HEK293 (cell line): ENCODE measurements around the gene HYOU1.
A peak's percentile ranks its signal among the peaks of the same experiment; 100 is the strongest.

Source experiments
- EGR2 ChIP-seq: fragments of 450-650 bp; formaldehyde crosslinking; IDR thresholded peaks from 2 replicates; pipeline ENCODE4 v1.5.1; 2016; ENCODE audit warnings: low read depth, missing biosample characterization, missing genetic modification characterization
- GLI4 ChIP-seq: fragments of 450-650 bp; formaldehyde crosslinking; IDR thresholded peaks from 2 replicates; pipeline ENCODE4 v1.5.1; 2016; ENCODE audit warnings: missing biosample characterization, missing genetic modification characterization
- HIC1 ChIP-seq: fragments of 450-650 bp; formaldehyde crosslinking; IDR thresholded peaks from 2 replicates; pipeline ENCODE4 v1.5.1; 2016; ENCODE audit warnings: missing biosample characterization, missing genetic modification characterization
- KLF16 ChIP-seq: fragments of 450-650 bp; formaldehyde crosslinking; IDR thresholded peaks from 2 replicates; pipeline ENCODE4 v1.5.1; 2017; ENCODE audit warnings: missing biosample characterization, missing genetic modification characterization
- OSR2 ChIP-seq: fragments of 450-650 bp; formaldehyde crosslinking; IDR thresholded peaks from 2 replicates; pipeline ENCODE4 v1.5.1; 2016; ENCODE audit warnings: missing biosample characterization, missing genetic modification characterization
- TCF7L2 ChIP-seq: IDR thresholded peaks from 2 replicates; pipeline ENCODE4 v1.6.1; 2011; ENCODE audit warnings: low read depth, mild to moderate bottlenecking, inconsistent platforms, low read length, moderate library complexity, borderline replicate concordance
- YY2 ChIP-seq: fragments of 450-650 bp; formaldehyde crosslinking; IDR thresholded peaks from 2 replicates; pipeline ENCODE4 v1.5.1; 2016; ENCODE audit warnings: missing biosample characterization, missing genetic modification characterization
- ZIC2 ChIP-seq: fragments of 450-650 bp; formaldehyde crosslinking; IDR thresholded peaks from 2 replicates; pipeline ENCODE4 v1.5.1; 2016; ENCODE audit warnings: missing biosample characterization, missing genetic modification characterization
- ZNF169 ChIP-seq: fragments of 450-650 bp; formaldehyde crosslinking; IDR thresholded peaks from 2 replicates; pipeline ENCODE4 v1.5.1; 2016; ENCODE audit warnings: missing biosample characterization, missing genetic modification characterization
- ZNF24 ChIP-seq: fragments of 450-650 bp; formaldehyde crosslinking; IDR thresholded peaks from 2 replicates; pipeline ENCODE4 v1.5.1; 2016; ENCODE audit warnings: missing biosample characterization, missing genetic modification characterization
- ZNF335 ChIP-seq: fragments of 450-650 bp; formaldehyde crosslinking; conservative IDR thresholded peaks from 2 replicates; pipeline ENCODE4 v1.5.1; 2016; ENCODE audit warnings: missing biosample characterization, missing genetic modification characterization
- ZNF366 ChIP-seq: fragments of 450-650 bp; formaldehyde crosslinking; conservative IDR thresholded peaks from 2 replicates; pipeline ENCODE4 v1.5.1; 2016; ENCODE audit warnings: missing biosample characterization, missing genetic modification characterization
- ZNF394 ChIP-seq: fragments of 450-650 bp; formaldehyde crosslinking; IDR thresholded peaks from 2 replicates; pipeline ENCODE4 v1.5.1; 2016; ENCODE audit warnings: missing biosample characterization, missing genetic modification characterization, mild to moderate bottlenecking, moderate library complexity, borderline replicate concordance
- ZNF398 ChIP-seq: fragments of 450-650 bp; formaldehyde crosslinking; IDR thresholded peaks from 2 replicates; pipeline ENCODE4 v1.5.1; 2017; ENCODE audit warnings: missing biosample characterization, missing genetic modification characterization
- ZNF530 ChIP-seq: fragments of 450-650 bp; formaldehyde crosslinking; IDR thresholded peaks from 2 replicates; pipeline ENCODE4 v1.5.1; 2016; ENCODE audit warnings: low read depth, missing biosample characterization, missing genetic modification characterization
- ZNF549 ChIP-seq: fragments of 450-650 bp; IDR thresholded peaks from 2 replicates; pipeline ENCODE4 v1.5.1; 2018; ENCODE audit warnings: missing biosample characterization, missing genetic modification characterization, mild to moderate bottlenecking, inconsistent platforms, moderate library complexity
- ZNF555 ChIP-seq: fragments of 450-650 bp; formaldehyde crosslinking; conservative IDR thresholded peaks from 2 replicates; pipeline ENCODE4 v1.5.1; 2017; ENCODE audit warnings: missing biosample characterization, mild to moderate bottlenecking, missing genetic modification characterization, inconsistent platforms
- ZNF558 ChIP-seq: fragments of 450-650 bp; formaldehyde crosslinking; IDR thresholded peaks from 2 replicates; pipeline ENCODE4 v1.5.1; 2016; ENCODE audit warnings: missing biosample characterization, missing genetic modification characterization
- ZNF596 ChIP-seq: fragments of 450-650 bp; IDR thresholded peaks from 2 replicates; pipeline ENCODE4 v1.5.0; 2018; ENCODE audit warnings: missing biosample characterization, mild to moderate bottlenecking, missing genetic modification characterization, moderate library complexity
- ZNF645 ChIP-seq: fragments of 450-650 bp; formaldehyde crosslinking; IDR thresholded peaks from 2 replicates; pipeline ENCODE4; 2016; ENCODE audit warnings: missing biosample characterization, missing genetic modification characterization
- ZNF670 ChIP-seq: fragments of 450-650 bp; formaldehyde crosslinking; IDR thresholded peaks from 2 replicates; pipeline ENCODE4 v1.5.1; 2016; ENCODE audit warnings: missing biosample characterization, missing genetic modification characterization, low read depth
- ZNF707 ChIP-seq: fragments of 450-650 bp; formaldehyde crosslinking; IDR thresholded peaks from 2 replicates; pipeline ENCODE4 v1.5.1; 2016; ENCODE audit warnings: missing biosample characterization, missing genetic modification characterization
- ZNF785 ChIP-seq: fragments of 450-650 bp; formaldehyde crosslinking; IDR thresholded peaks from 2 replicates; pipeline ENCODE4 v1.5.1; 2016; ENCODE audit warnings: missing biosample characterization, missing genetic modification characterization
- ZNF837 ChIP-seq: fragments of 450-650 bp; formaldehyde crosslinking; IDR thresholded peaks from 2 replicates; pipeline ENCODE4 v1.5.1; 2016; ENCODE audit warnings: missing biosample characterization, missing genetic modification characterization
- ZNF843 ChIP-seq: fragments of 450-650 bp; formaldehyde crosslinking; IDR thresholded peaks from 2 replicates; pipeline ENCODE4 v1.5.1; 2016; ENCODE audit warnings: missing biosample characterization, missing genetic modification characterization
- ZSCAN23 ChIP-seq: fragments of 450-650 bp; formaldehyde crosslinking; IDR thresholded peaks from 2 replicates; pipeline ENCODE4 v1.5.1; 2016; ENCODE audit warnings: missing biosample characterization, missing genetic modification characterization
- TF ChIP-seq, protein P1 (sequence below): fragments of 450-650 bp; formaldehyde crosslinking; IDR thresholded peaks from 2 replicates; pipeline ENCODE4 v1.5.1; 2017; ENCODE audit warnings: missing biosample characterization, missing genetic modification characterization
- TF ChIP-seq, protein P2 (sequence below): fragments of 450-650 bp; formaldehyde crosslinking; IDR thresholded peaks from 2 replicates; pipeline ENCODE4 v1.5.1; 2016; ENCODE audit warnings: missing biosample characterization, missing genetic modification characterization, borderline replicate concordance

The HYOU1 gene

DNA sequence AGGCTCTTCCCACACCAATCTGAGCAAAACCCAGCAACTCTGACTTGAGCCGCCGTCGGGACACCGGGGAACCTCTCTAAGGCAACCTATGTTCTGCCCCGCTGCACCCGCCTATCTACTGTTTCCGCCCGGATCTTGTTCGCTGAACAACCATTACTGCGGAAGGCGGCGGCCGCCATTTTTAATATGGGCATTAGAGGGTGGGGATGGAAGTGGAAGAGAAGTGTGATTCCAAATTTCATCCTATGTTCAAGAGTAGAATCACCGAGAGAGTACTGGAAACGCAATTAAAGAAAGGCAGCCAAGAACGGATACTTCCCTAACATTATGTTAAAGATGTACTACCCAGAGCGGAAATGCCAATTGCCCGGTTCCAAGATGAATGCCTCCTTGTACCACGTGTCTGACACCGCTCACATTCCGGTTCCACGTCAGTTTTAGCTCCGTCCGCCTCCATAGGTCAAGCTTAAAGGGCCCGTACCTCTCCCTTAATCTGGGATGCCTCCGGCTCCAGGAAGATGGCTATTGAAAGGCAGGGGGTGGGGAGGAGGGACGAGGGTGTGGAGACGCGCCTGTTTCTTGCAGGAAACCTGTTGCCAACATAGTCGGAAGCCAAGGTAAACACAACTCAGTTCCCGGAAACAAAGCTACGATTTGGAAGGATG lies 44.9 kb upstream of the HYOU1 start, which contains the start of gene DPAGT1 (continued):
- TF ChIP-seq YY2 (tag by site-specific recombination), result peak; percentile 90
- 0 out of 2 replicates have a peak, but pooled peaks have one; percentile 52 for TF ChIP-seq ZNF394 (tag by site-specific recombination)
- no peak for TF ChIP-seq ZNF169 (tag by site-specific recombination)
- no peak for TF ChIP-seq ZNF707 (tag by site-specific recombination)
- TF ChIP-seq, protein P1, sequence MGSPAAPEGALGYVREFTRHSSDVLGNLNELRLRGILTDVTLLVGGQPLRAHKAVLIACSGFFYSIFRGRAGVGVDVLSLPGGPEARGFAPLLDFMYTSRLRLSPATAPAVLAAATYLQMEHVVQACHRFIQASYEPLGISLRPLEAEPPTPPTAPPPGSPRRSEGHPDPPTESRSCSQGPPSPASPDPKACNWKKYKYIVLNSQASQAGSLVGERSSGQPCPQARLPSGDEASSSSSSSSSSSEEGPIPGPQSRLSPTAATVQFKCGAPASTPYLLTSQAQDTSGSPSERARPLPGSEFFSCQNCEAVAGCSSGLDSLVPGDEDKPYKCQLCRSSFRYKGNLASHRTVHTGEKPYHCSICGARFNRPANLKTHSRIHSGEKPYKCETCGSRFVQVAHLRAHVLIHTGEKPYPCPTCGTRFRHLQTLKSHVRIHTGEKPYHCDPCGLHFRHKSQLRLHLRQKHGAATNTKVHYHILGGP (tag by site-specific recombination), result no peak
- no peak for TF ChIP-seq OSR2
- TF ChIP-seq ZNF670, result no peak
- TF ChIP-seq EGR2, result peak; percentile 59; the same call in 1 of the 2 replicates
- TF ChIP-seq GLI4 (tag by site-specific recombination), result no peak
- peak; percentile 22; the same call in 1 of the 2 replicates for TF ChIP-seq ZNF843 (tag by site-specific recombination)
- peak; percentile 89; the same call in 1 of the 2 replicates for TF ChIP-seq ZNF335 (tag by site-specific recombination)
- no peak for TF ChIP-seq ZSCAN23 (tag by site-specific recombination)
- no peak for TF ChIP-seq ZNF837
- no peak for TF ChIP-seq ZNF24
- no peak for TF ChIP-seq ZNF785
- TF ChIP-seq KLF16 (tag by site-specific recombination), result peak; percentile 57; the same call in 1 of the 2 replicates
- no peak for TF ChIP-seq ZNF596 (tag by site-specific recombination)
- TF ChIP-seq ZNF558, result no peak
- no peak for TF ChIP-seq HIC1
- TF ChIP-seq ZNF549, result no peak
- peak; percentile 46; the same call in 1 of the 2 replicates for TF ChIP-seq ZNF366 (tag by site-specific recombination)
- TF ChIP-seq ZIC2 (tag by site-specific recombination), result no peak
- TF ChIP-seq, protein P2, sequence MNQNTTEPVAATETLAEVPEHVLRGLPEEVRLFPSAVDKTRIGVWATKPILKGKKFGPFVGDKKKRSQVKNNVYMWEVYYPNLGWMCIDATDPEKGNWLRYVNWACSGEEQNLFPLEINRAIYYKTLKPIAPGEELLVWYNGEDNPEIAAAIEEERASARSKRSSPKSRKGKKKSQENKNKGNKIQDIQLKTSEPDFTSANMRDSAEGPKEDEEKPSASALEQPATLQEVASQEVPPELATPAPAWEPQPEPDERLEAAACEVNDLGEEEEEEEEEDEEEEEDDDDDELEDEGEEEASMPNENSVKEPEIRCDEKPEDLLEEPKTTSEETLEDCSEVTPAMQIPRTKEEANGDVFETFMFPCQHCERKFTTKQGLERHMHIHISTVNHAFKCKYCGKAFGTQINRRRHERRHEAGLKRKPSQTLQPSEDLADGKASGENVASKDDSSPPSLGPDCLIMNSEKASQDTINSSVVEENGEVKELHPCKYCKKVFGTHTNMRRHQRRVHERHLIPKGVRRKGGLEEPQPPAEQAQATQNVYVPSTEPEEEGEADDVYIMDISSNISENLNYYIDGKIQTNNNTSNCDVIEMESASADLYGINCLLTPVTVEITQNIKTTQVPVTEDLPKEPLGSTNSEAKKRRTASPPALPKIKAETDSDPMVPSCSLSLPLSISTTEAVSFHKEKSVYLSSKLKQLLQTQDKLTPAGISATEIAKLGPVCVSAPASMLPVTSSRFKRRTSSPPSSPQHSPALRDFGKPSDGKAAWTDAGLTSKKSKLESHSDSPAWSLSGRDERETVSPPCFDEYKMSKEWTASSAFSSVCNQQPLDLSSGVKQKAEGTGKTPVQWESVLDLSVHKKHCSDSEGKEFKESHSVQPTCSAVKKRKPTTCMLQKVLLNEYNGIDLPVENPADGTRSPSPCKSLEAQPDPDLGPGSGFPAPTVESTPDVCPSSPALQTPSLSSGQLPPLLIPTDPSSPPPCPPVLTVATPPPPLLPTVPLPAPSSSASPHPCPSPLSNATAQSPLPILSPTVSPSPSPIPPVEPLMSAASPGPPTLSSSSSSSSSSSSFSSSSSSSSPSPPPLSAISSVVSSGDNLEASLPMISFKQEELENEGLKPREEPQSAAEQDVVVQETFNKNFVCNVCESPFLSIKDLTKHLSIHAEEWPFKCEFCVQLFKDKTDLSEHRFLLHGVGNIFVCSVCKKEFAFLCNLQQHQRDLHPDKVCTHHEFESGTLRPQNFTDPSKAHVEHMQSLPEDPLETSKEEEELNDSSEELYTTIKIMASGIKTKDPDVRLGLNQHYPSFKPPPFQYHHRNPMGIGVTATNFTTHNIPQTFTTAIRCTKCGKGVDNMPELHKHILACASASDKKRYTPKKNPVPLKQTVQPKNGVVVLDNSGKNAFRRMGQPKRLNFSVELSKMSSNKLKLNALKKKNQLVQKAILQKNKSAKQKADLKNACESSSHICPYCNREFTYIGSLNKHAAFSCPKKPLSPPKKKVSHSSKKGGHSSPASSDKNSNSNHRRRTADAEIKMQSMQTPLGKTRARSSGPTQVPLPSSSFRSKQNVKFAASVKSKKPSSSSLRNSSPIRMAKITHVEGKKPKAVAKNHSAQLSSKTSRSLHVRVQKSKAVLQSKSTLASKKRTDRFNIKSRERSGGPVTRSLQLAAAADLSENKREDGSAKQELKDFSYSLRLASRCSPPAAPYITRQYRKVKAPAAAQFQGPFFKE (tag by site-specific recombination), result no peak
- TF ChIP-seq ZNF530, result no peak
- TF ChIP-seq ZNF645, result no peak
- TF ChIP-seq ZNF398, result no peak
- no peak for TF ChIP-seq ZNF555
- TF ChIP-seq TCF7L2, result no peak
